ENCODE measurements around the gene CEP112.

DNA sequence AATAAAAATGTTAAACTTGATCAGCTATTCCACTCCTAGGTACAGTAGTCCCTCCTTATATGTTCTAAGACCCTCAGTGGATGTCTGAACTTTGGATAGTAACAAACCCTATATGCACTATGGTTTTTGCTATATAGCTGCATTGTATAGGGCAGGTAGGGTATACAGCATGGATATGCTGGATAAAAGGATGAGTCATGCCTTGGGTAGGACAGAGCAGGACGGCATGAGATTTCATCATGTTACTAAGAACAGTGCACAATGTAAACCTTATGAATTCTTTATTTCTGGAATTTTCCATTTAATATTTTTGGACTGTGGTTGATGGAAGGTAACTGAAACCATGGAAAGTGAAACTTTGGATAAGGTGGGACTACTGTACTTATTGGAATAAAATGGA is 235.1 kb downstream of the CEP112 start:
- TF ChIP-seq ZNF564 (CRISPR knock-in tag; IDR thresholded peaks at IDR 0.05) (no peak), GFI1 (CRISPR knock-in tag; IDR thresholded peaks at IDR 0.05; ENCODE audit: borderline replicate concordance) (no peak), CAMTA2 (CRISPR knock-in tag; IDR thresholded peaks at IDR 0.05; ENCODE audit: borderline replicate concordance) (no peak), ZNF460 (CRISPR knock-in tag; IDR thresholded peaks at IDR 0.05; ENCODE audit: borderline replicate concordance) (no peak), ZNF207 (IDR thresholded peaks at IDR 0.05; ENCODE audit: borderline replicate concordance) (no peak), GABPB1 (CRISPR knock-in tag; IDR thresholded peaks at IDR 0.05) (no peak), REST (IDR thresholded peaks at IDR 0.05; ENCODE audit: borderline replicate concordance in 1 of 2, low read depth in 1 of 2, low read length in 2 of 2) (no peak)
- TF ChIP-seq, protein P1, sequence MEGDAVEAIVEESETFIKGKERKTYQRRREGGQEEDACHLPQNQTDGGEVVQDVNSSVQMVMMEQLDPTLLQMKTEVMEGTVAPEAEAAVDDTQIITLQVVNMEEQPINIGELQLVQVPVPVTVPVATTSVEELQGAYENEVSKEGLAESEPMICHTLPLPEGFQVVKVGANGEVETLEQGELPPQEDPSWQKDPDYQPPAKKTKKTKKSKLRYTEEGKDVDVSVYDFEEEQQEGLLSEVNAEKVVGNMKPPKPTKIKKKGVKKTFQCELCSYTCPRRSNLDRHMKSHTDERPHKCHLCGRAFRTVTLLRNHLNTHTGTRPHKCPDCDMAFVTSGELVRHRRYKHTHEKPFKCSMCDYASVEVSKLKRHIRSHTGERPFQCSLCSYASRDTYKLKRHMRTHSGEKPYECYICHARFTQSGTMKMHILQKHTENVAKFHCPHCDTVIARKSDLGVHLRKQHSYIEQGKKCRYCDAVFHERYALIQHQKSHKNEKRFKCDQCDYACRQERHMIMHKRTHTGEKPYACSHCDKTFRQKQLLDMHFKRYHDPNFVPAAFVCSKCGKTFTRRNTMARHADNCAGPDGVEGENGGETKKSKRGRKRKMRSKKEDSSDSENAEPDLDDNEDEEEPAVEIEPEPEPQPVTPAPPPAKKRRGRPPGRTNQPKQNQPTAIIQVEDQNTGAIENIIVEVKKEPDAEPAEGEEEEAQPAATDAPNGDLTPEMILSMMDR (CRISPR knock-in tag; IDR thresholded peaks at IDR 0.05) = no peak

Measured in HepG2 (cell line).